SK-N-SH treated with all-trans-retinoic acid at 6 μM for 48 hours (cell line): ENCODE results near the gene NDUFB7.

Experiments used
- ATAC-seq: fragments of 200-7000 bp; cut with Tn5 transposase; 3 replicates; pipeline ENCODE4 v1.9.1; 2020; ENCODE audit warnings: mild to moderate bottlenecking, moderate library complexity
- ARNTL ChIP-seq: fragments of 450-650 bp; formaldehyde crosslinking; IDR thresholded peaks from 2 replicates; pipeline ENCODE4 v1.5.0; 2020; ENCODE audit warnings: low read depth, mild to moderate bottlenecking, moderate library complexity, borderline replicate concordance
- BACH2 ChIP-seq: fragments of 250-450 bp; sonication (Bioruptor Pico); IDR thresholded peaks from 2 replicates; pipeline ENCODE4 v1.9.0; 2021; ENCODE audit warnings: mild to moderate bottlenecking, borderline replicate concordance
- CSDC2 ChIP-seq: fragments of 250-450 bp; sonication (Bioruptor Pico); IDR thresholded peaks from 2 replicates; pipeline ENCODE4 v1.5.0; 2020; ENCODE audit warnings: mild to moderate bottlenecking, moderate library complexity
- CSRNP3 ChIP-seq: fragments of 250-450 bp; sonication (Bioruptor Pico); IDR thresholded peaks from 2 replicates; pipeline ENCODE4 v1.5.1; 2021; ENCODE audit warnings: mild to moderate bottlenecking, moderate library complexity
- ESRRG ChIP-seq: fragments of 250-450 bp; sonication (Bioruptor Pico); IDR thresholded peaks from 2 replicates; pipeline ENCODE4 v1.6.1; 2021; ENCODE audit warnings: mild to moderate bottlenecking
- GLIS3 ChIP-seq: fragments of 250-450 bp; sonication (Bioruptor Pico); IDR thresholded peaks from 2 replicates; pipeline ENCODE4 v1.5.0; 2020; ENCODE audit warnings: mild to moderate bottlenecking, moderate library complexity
- PATZ1 ChIP-seq: fragments of 250-450 bp; sonication (Bioruptor Pico); IDR thresholded peaks from 2 replicates; pipeline ENCODE4 v1.8.0; 2020; ENCODE audit warnings: mild to moderate bottlenecking, moderate library complexity, borderline replicate concordance
- POU6F1 ChIP-seq: fragments of 250-450 bp; sonication (Bioruptor Pico); IDR thresholded peaks from 2 replicates; pipeline ENCODE4 v1.8.0; 2021; ENCODE audit warnings: low read depth, mild to moderate bottlenecking, moderate library complexity, borderline replicate concordance
- PPARA ChIP-seq: fragments of 250-450 bp; sonication (Bioruptor Pico); IDR thresholded peaks from 2 replicates; pipeline ENCODE4 v1.5.0; 2020; ENCODE audit warnings: mild to moderate bottlenecking, borderline replicate concordance
- RARB ChIP-seq: fragments of 250-450 bp; sonication (Bioruptor Pico); IDR thresholded peaks from 2 replicates; pipeline ENCODE4 v1.8.0; 2021; ENCODE audit warnings: mild to moderate bottlenecking, moderate library complexity
- SNAI2 ChIP-seq: fragments of 250-450 bp; sonication (Bioruptor Pico); IDR thresholded peaks from 2 replicates; pipeline ENCODE4 v1.5.0; 2020; ENCODE audit warnings: mild to moderate bottlenecking, moderate library complexity
- TOX ChIP-seq: fragments of 250-450 bp; sonication (Bioruptor Pico); IDR thresholded peaks from 2 replicates; pipeline ENCODE4 v1.8.0; 2021; ENCODE audit warnings: mild to moderate bottlenecking, moderate library complexity, borderline replicate concordance
- ZC3H10 ChIP-seq: fragments of 250-450 bp; sonication (Bioruptor Pico); IDR thresholded peaks from 2 replicates; pipeline ENCODE4 v1.5.1; 2021; ENCODE audit warnings: mild to moderate bottlenecking, moderate library complexity
- ZFP3 ChIP-seq: fragments of 250-450 bp; sonication (Bioruptor Pico); IDR thresholded peaks from 2 replicates; pipeline ENCODE4 v1.5.0; 2020; ENCODE audit warnings: mild to moderate bottlenecking, moderate library complexity
- ZFP30 ChIP-seq: fragments of 450-650 bp; formaldehyde crosslinking; IDR thresholded peaks from 2 replicates; pipeline ENCODE4 v1.5.0; 2022; ENCODE audit warnings: mild to moderate bottlenecking, moderate library complexity
- ZNF70 ChIP-seq: fragments of 450-650 bp; formaldehyde crosslinking; IDR thresholded peaks from 2 replicates; pipeline ENCODE4 v1.5.0; 2020; ENCODE audit warnings: mild to moderate bottlenecking, moderate library complexity
- ZNF8 ChIP-seq: fragments of 450-650 bp; formaldehyde crosslinking; IDR thresholded peaks from 2 replicates; pipeline ENCODE4 v1.5.0; 2020; ENCODE audit warnings: mild to moderate bottlenecking, moderate library complexity
- TF ChIP-seq, protein P1 (sequence below): fragments of 250-450 bp; sonication (Bioruptor Pico); IDR thresholded peaks from 2 replicates; pipeline ENCODE4 v1.5.0; 2020; ENCODE audit warnings: mild to moderate bottlenecking, moderate library complexity

NDUFB7 gene

GRCh38 chr19:14559916-14560775, 11.7 kb downstream of the NDUFB7 start (continued):
- TF ChIP-seq ARNTL (CRISPR knock-in tag): no peak
- TF ChIP-seq ZC3H10 (CRISPR knock-in tag): no peak
- TF ChIP-seq BACH2 (CRISPR knock-in tag): no peak
- TF ChIP-seq, protein P1, sequence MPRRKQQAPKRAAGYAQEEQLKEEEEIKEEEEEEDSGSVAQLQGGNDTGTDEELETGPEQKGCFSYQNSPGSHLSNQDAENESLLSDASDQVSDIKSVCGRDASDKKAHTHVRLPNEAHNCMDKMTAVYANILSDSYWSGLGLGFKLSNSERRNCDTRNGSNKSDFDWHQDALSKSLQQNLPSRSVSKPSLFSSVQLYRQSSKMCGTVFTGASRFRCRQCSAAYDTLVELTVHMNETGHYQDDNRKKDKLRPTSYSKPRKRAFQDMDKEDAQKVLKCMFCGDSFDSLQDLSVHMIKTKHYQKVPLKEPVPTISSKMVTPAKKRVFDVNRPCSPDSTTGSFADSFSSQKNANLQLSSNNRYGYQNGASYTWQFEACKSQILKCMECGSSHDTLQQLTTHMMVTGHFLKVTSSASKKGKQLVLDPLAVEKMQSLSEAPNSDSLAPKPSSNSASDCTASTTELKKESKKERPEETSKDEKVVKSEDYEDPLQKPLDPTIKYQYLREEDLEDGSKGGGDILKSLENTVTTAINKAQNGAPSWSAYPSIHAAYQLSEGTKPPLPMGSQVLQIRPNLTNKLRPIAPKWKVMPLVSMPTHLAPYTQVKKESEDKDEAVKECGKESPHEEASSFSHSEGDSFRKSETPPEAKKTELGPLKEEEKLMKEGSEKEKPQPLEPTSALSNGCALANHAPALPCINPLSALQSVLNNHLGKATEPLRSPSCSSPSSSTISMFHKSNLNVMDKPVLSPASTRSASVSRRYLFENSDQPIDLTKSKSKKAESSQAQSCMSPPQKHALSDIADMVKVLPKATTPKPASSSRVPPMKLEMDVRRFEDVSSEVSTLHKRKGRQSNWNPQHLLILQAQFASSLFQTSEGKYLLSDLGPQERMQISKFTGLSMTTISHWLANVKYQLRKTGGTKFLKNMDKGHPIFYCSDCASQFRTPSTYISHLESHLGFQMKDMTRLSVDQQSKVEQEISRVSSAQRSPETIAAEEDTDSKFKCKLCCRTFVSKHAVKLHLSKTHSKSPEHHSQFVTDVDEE (CRISPR knock-in tag): no peak
- TF ChIP-seq, all 23 proteins: peak for 0

GRCh38 chr19:14558370-14559066, 13.3 kb downstream of the NDUFB7 start:
- ATAC-seq: no peak
- TF ChIP-seq GLIS3 (CRISPR knock-in tag): no peak
- TF ChIP-seq ARNTL (CRISPR knock-in tag): no peak
- no peak for TF ChIP-seq CSRNP3
- TF ChIP-seq ZC3H10 (CRISPR knock-in tag): no peak
- no peak for TF ChIP-seq SNAI2
- no peak for TF ChIP-seq POU6F1 (CRISPR knock-in tag)
- TF ChIP-seq ZNF70 (CRISPR knock-in tag): no peak

GRCh38 chr19:14556662-14557188, 15.1 kb downstream of the NDUFB7 start:
- TF ChIP-seq CSDC2 (CRISPR knock-in tag) (no peak), GLIS3 (CRISPR knock-in tag) (no peak), ZFP30 (CRISPR knock-in tag) (no peak), ARNTL (CRISPR knock-in tag) (no peak), ZC3H10 (CRISPR knock-in tag) (no peak), RARB (CRISPR knock-in tag) (no peak), BACH2 (CRISPR knock-in tag) (no peak), ESRRG (CRISPR knock-in tag) (no peak), SNAI2 (no peak), PPARA (CRISPR knock-in tag) (no peak)

GRCh38 chr19:14555918-14556661, 15.8 kb downstream of the NDUFB7 start:
- ATAC-seq: peak; percentile 50
- TF ChIP-seq ESRRG (CRISPR knock-in tag) (no peak), PPARA (CRISPR knock-in tag) (no peak), ARNTL (CRISPR knock-in tag) (no peak), ZFP30 (CRISPR knock-in tag) (no peak), ZNF70 (CRISPR knock-in tag) (no peak), ZC3H10 (CRISPR knock-in tag) (no peak), CSRNP3 (no peak), PATZ1 (CRISPR knock-in tag) (no peak), ZNF8 (CRISPR knock-in tag) (no peak), POU6F1 (CRISPR knock-in tag) (no peak), BACH2 (CRISPR knock-in tag) (no peak), CSDC2 (CRISPR knock-in tag) (no peak), TOX (CRISPR knock-in tag) (no peak), ZFP3 (CRISPR knock-in tag) (no peak)

More at GRCh38 chr19:14556662-14557188, 15.1 kb downstream of the NDUFB7 start:
- ATAC-seq: peak; percentile 93
